Progenitor cell of endocrine pancreas (in vitro differentiated cells): Measurements from ENCODE around the gene GFY. TPM values are rescaled to one million over a fixed set of nuclear protein-coding genes. Genes with fewer than 3 reads are reported as not detected.

ENCODE experiments used
- DNase-seq: peaks from one replicate; pipeline ENCODE4 v3.0.0; 2021; ENCODE audit warnings: low spot score; ENCODE audit not compliant: unreplicated experiment
- H3K27ac Mint-ChIP-seq: 2 replicates; pipeline ENCODE4 v1.8.0; 2021; ENCODE audit warnings: mild to moderate bottlenecking, moderate library complexity, mixed read lengths
- H3K27me3 Mint-ChIP-seq: 2 replicates; pipeline ENCODE4 v1.8.0; 2021; ENCODE audit warnings: mixed read lengths
- H3K36me3 Mint-ChIP-seq: 2 replicates; pipeline ENCODE4 v1.8.0; 2022; ENCODE audit warnings: mixed read lengths; ENCODE audit not compliant: insufficient read depth
- H3K4me1 Mint-ChIP-seq: 2 replicates; pipeline ENCODE4 v1.8.0; 2021; ENCODE audit warnings: low read depth, mixed read lengths
- H3K4me3 Mint-ChIP-seq: 2 replicates; pipeline ENCODE4 v1.8.0; 2021; ENCODE audit warnings: low read depth, mild to moderate bottlenecking, moderate library complexity, mixed read lengths
- H3K9me3 Mint-ChIP-seq: 2 replicates; pipeline ENCODE4 v1.8.0; 2021; ENCODE audit warnings: low read depth, mixed read lengths
- CTCF ChIP-seq: fragments of 200-600 bp; sonication (generic); IDR thresholded peaks from one replicate; pipeline ENCODE4 v1.5.0; 2021; ENCODE audit warnings: antibody characterized with exemption, mild to moderate bottlenecking; ENCODE audit not compliant: unreplicated experiment
- total RNA-seq: library from RNA; stranded (reverse); gene quantifications from 2 replicates; pipeline ENCODE4 v1.2.1, GENCODE V29; 2021

GFY gene
- total RNA-seq, 1 donor from 2014 or later, result not detected

GRCh38 chr19:49434907-49435583 is 9.9 kb downstream of the GFY start:
- Mint-ChIP-seq H3K27me3 (peaks cover 89% of the 10 kb centered on the region), H3K9me3 (no peaks in the 10 kb centered on the region), H3K27ac (no peak overlapping the region), H3K4me3 (no peak overlapping the region), H3K4me1 (no peaks in the 10 kb centered on the region), H3K36me3 (no peaks in the 10 kb centered on the region)
- TF ChIP-seq CTCF, result no peak
- DNase-seq, result no peak

GRCh38 chr19:49435670-49436069 is 10.5 kb downstream of the GFY start:
- peaks cover under 1% of the 10 kb centered on the region for H3K4me1 Mint-ChIP-seq
- peaks cover 89% of the 10 kb centered on the region for H3K27me3 Mint-ChIP-seq
- no peak overlapping the region for H3K27ac Mint-ChIP-seq
- H3K36me3 Mint-ChIP-seq, result no peaks in the 10 kb centered on the region
- H3K9me3 Mint-ChIP-seq, result no peaks in the 10 kb centered on the region
- TF ChIP-seq CTCF, result no peak
- no peak overlapping the region for H3K4me3 Mint-ChIP-seq
- DNase-seq, result no peak

- TF ChIP-seq CTCF, result no peak
- no peaks in the 10 kb centered on the region for H3K9me3 Mint-ChIP-seq
- H3K27me3 Mint-ChIP-seq, result peaks cover 88% of the 10 kb centered on the region
- no peak overlapping the region for H3K27ac Mint-ChIP-seq
- H3K36me3 Mint-ChIP-seq, result no peaks in the 10 kb centered on the region
- no peak overlapping the region for H3K4me3 Mint-ChIP-seq
- no peak for DNase-seq
- H3K4me1 Mint-ChIP-seq, result peaks cover 2% of the 10 kb centered on the region
Measured at GRCh38 chr19:49436381-49437017, 11.3 kb downstream of the GFY start.

- Mint-ChIP-seq H3K27ac (no peak overlapping the region), H3K9me3 (no peaks in the 10 kb centered on the region), H3K27me3 (peaks cover 90% of the 10 kb centered on the region), H3K36me3 (no peaks in the 10 kb centered on the region), H3K4me3 (no peak overlapping the region), H3K4me1 (peaks cover 4% of the 10 kb centered on the region)
- TF ChIP-seq CTCF, result no peak
- DNase-seq, result no peak
Measured at GRCh38 chr19:49437231-49437630, 12.0 kb downstream of the GFY start.

- H3K27ac Mint-ChIP-seq, result no peak overlapping the region
- no peaks in the 10 kb centered on the region for H3K9me3 Mint-ChIP-seq
- no peak for TF ChIP-seq CTCF
- H3K27me3 Mint-ChIP-seq, result peaks cover 85% of the 10 kb centered on the region
- H3K4me1 Mint-ChIP-seq, result peaks cover 4% of the 10 kb centered on the region
- H3K36me3 Mint-ChIP-seq, result no peaks in the 10 kb centered on the region
- H3K4me3 Mint-ChIP-seq, result no peak overlapping the region
- DNase-seq, result no peak
Measured at GRCh38 chr19:49438261-49438660, 13.1 kb downstream of the GFY start.
